Eye (tissue), 1 donor: ENCODE results near the gene BPNT1.
"Not testable (repeated sequence)": the region's sequence is repeated elsewhere in the genome, so short reads cannot be mapped to it uniquely, and the experiment has no call there.

ENCODE experiments used
- DNase-seq: peaks from one replicate; pipeline ENCODE4 v3.0.0-alpha.2; 2015

BPNT1 gene, protein sequence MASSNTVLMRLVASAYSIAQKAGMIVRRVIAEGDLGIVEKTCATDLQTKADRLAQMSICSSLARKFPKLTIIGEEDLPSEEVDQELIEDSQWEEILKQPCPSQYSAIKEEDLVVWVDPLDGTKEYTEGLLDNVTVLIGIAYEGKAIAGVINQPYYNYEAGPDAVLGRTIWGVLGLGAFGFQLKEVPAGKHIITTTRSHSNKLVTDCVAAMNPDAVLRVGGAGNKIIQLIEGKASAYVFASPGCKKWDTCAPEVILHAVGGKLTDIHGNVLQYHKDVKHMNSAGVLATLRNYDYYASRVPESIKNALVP

DNA sequence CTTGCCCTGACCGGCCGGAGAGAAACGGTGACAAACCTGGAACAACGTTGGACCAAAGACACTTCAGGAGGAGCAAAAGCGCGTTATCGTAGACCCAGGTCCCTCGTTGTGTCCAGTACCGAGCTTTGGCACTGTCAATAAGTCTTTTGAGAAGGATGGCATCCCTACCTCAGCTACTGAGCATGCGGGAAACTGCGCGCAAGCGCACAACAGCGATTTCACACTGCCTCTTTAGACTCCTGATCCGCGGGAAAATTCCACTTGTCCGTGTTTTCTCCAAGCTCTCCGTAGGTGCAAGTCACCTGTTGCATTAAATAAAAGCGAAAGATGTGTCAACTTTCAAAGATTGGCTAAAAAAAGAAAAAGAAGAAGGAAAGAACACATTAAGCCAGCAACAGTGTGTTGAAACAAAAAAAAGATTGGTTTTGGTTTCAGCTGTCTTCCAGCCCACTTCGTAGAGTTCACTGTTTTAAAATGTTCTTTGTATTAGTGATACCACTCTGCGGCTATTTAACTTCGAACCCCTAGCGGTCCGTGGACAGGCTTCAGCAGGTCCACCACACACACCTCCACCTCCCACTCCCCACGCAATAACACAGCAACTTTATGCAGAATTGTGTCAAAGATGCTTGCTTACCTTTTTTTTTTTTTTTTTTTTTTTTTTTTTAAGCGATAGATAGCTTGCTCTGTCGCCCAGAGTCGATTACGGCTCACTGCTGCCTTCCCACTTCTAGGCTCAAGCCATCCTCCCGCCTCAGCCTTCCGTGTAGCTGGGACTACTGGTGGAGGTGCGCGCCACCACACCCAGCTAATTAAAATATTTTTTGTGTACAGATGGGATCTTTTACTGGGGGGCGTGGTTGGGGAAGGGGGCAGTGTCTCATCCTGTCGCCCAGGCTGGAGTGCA lies at the start of gene BPNT1:
Gene BPNT1, minus strand, starts transcription at position 139 of the 907 bp plus-strand sequence. CDS start 9,942 bp downstream, outside the sequence.
- DNase-seq: peak; percentile 99

GRCh38 chr1:220137019-220137786 lies 47.6 kb upstream of the BPNT1 start:
- DNase-seq: no peak

DNA sequence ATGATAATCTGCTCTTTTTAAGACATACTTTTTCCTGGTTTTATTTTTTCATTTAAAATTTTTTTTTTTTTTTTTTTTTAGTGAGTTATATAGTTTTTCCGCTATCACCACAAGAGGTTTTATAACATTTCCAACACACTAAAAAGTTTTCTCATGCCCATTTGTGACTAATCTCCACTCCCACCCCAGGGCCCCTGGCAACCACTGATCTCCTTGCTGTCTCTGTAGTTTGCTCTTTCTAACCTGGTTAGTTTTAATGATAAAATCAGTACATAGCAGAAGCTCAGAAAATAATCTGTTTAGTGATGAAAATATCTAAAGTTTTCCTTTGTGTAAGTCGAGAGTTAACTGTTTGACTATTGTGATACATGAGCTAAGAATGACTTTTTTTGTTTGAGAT lies 46.2 kb upstream of the BPNT1 start:
- DNase-seq: no peak

DNA sequence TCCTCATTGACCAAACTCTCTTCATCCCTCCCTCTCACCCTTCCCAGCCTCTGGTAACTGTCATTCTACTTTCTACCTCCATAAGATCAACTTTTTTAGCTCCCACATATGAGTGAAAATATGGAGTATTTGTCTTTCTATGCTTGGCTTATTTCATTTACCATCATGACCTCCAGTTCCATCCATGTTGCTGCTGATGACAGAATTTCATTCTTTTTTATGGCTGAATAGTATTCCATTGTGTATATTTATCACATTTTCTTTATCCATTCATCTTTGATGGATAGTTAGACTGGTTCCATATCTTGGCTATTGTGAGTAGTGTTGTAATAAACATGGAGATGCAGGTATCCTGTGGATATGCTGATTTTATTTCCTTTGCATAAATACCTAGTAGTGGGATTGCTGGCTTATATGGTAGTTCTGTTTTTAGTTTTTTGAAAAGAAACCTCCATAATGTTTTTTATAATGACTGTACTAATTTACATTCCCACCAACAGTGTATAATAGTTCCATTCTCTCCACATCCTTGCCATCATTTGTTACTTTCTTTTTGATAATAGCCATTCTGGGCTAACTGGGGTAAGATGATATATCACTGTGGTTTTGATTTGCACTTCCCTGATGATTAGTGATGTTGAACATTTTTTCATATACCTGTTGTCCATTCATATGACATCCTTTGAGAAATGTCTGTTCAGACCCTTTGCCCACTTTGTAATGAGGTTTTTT lies 40.1 kb upstream of the BPNT1 start:
- no peak for DNase-seq

DNA sequence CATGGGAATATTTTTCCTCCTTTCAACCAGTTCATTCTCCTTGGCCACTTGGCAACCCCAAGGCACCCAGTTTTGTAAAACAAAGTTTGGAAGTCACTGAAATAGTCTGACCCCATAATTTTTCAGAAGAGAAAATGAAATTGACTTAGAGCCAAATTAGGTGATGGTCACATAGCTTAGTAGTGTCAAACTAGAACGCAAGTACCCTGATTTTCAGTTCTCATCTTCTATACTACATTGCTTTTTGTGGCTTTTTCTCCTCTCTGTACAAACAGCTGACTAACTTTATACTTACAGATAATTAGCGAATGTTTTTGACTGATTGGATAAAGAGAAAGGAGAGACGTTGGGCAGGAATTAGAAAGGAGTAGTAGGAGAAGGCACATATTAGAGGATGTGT lies 37.5 kb upstream of the BPNT1 start:
- no peak for DNase-seq

DNA sequence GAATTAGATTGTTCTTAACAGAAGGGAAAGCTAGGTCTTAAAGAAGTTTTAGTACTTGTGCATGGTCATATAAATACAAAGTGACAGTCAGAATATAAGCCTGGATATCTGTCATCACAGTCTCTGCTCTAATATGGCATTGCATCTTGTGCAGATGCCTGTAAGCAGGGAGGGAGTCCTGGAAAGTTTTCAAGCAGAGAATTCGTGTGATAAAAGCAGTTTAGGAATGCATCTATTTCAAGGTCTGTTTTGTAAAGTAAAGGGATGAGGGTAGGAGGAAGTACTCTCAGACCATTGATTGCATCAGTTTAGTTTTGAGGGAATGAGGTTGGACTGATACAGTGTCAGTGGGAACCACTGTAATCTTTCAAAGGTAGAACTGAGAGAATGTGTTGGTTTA lies 35.0 kb upstream of the BPNT1 start:
- no peak for DNase-seq

DNA sequence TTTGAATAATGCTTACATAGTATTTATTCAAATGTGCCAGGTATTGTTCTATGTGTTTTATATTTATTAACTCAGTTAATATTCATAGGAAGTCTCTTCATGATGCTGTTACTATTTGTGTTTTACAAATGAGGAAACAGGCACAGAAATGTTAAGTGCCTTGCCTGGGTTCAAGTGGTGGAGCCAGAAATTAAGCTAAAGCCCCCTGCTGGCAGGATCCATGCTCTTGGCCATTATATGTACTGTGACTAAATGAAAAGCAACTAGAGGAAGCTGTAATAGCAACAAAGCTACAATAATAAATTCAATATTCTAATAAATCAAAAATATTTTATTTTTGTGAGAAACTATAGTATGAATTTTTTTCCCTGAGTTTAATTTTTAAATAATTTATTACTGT lies 34.3 kb upstream of the BPNT1 start:
- DNase-seq: peak; percentile 14

DNA sequence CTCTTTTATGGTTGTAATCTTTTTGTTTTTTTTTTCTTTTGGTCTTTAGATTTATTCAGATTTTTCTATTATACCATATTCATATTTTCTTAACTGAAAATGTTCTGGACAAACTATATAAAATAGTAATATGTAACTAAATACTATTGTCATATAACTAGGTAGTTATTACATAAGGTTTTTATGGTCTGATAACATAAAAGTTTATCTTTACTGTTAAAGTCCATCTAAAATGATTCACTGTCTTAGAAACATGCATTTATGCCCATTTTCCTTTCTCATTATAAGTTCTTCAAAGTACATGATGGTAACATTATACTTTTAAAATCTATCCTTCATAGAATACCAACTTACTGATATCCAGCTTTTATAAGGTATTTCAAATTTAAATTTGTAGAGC lies 33.5 kb upstream of the BPNT1 start:
- DNase-seq: no peak

- DNase-seq: no peak
These were observed 32.4 kb upstream of the BPNT1 start for GRCh38 chr1:220121791-220122530.

DNA sequence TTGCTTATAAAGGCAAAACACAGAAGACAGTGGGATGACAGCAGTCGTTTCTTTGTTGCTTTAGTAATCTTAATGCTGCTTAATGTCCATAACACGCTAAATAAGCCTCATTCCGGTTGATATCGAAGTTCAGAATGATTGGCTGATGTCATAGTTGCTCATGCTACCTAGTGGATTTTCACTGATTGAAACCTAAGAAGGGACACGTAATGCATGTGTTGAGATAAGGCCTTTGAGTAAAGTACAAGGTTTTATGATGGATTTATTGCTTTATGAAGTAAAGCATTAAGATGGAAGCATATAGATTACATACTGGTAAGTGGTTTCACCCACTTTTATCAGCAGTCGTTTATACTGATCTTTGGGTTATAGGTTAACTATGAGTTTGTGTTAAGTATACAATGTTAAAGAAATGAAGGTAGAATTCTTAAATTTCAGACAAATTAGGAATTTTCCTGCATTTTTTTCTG lies 29.5 kb upstream of the BPNT1 start:
- no peak for DNase-seq

- DNase-seq: peak; percentile 24
These were observed 23.6 kb upstream of the BPNT1 start for GRCh38 chr1:220113136-220113695.

DNA sequence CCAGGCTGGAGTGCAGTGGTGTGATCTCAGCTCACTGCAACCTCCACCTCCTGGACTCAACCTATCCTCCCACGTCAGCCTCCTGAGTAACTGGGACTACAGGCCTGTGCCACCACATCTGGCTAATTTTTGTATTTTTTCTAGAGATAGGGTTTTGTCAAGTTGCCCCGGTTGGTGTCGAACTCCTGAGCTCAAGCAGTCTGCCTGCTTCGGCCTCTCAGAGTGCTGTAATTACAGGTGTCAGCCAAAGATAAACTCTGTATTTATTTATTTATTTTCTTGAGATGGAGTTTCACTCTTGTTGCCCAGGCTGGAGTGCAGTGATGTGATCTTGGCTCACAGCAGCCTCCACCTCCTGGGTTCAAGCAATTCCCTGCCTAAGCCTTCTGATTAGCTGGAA lies 23.0 kb upstream of the BPNT1 start:
- DNase-seq: not testable (repeated sequence)

DNA sequence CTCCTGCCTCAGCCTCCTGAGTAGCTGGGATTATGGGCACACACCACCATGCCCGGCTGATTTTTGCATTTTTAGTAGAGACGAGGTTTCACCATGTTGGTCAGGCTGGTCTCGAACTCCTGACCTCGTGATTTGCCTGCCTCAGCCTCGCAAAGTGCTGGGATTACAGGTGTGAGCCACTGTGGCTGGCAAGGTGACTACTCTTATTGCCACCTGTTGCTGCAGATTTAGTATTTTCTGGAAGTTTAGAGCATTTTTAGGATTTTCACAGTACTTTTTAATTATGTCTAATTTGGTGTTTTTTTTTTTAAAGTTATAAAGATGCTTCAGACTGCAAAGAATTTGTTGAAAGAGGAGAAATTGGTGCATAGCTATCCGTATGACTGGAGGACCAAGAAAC lies 20.9 kb upstream of the BPNT1 start:
- DNase-seq: not testable (repeated sequence)

DNA sequence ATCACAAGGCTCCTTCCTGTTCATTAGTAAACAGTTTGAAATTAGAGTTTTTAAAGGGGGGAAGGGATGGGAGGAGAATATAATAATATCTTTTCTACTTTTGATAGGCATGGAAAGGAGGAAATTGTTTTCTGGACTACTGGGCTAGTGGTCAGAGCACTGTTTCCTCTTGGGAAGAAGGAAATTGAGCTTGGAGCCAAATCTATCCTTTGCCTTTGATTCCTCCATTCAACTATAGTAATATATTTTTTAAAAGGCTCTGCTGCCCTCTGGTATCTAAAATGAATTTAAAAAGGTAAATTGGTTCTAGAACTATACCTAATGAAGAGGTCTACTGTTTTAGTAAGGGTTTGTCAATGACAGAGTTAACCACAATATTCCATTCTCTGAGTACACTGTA lies 10.2 kb upstream of the BPNT1 start:
- no peak for DNase-seq

DNA sequence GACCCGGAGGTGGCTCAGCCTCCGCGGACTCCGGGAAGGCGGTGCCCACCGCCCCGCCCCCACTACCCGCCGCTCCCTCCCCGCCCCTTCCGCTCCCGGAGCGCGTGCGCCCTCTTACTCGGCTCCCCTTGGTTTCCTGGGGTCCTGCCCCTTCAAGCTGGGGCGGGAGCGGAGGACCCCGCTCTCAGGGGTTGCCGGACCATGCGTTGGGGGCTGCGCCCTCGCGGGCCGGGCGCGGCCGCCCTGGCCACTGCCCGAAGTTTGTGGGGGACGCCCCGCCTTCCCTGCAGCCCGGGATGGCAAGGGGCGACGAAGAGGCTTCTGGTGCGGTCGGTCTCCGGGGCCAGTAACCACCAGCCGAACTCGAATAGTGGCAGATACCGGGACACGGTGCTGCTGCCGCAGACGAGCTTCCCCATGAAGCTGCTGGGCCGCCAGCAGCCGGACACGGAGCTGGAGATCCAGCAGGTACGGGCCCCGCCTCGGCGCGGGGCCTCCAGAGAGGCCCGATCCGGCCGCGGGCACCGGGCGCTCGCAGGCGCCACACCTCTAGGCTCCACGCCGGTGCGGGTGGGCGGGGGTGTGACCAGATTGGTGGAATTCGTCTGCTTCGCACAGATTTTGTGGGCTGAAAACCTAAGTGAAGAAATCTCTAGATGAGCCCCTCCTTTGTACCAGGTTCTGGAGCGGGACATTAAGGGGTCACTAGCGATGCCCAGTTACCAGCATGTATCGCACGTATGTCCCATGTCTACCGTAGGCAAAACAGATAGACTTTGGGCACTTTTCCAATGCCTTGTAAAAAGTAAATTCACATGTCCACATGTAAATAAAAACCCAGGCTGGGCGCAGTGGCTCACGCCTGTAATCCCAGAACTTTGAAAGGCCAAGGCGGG lies 4.7 kb upstream of the BPNT1 start, which contains the start of gene IARS2:
Gene IARS2, plus strand, starts transcription at position 117 of the 896 bp plus-strand sequence. Its CDS starts 85 bp downstream, at position 202.
- peak; percentile 93 for DNase-seq

GRCh38 chr1:220093361-220094015 lies 3.9 kb upstream of the BPNT1 start:
- DNase-seq: no peak

GRCh38 chr1:220092694-220093093 lies 3.1 kb upstream of the BPNT1 start:
- DNase-seq: no peak

DNA sequence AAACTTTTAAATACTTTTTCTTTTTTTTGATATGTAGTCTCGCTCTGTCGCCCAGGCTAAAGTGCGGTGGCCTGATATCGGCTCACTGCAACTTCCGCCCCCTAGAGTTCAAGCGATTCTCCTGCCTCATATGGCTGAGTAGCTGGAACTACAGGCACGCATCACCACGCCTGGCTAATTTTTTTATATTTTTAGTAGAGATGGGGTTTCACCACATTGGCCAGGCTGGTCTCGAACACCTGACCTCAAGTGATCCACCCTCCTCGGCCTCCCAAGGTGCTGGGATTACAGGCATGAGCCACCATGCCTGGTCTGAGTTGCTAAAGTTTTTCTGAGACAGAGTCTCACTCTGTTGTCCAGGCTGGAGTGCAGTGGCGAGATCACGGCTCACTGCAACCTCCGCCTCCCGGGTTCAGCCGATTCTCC lies 3.3 kb downstream of the BPNT1 start:
- DNase-seq: not testable (repeated sequence)

DNA sequence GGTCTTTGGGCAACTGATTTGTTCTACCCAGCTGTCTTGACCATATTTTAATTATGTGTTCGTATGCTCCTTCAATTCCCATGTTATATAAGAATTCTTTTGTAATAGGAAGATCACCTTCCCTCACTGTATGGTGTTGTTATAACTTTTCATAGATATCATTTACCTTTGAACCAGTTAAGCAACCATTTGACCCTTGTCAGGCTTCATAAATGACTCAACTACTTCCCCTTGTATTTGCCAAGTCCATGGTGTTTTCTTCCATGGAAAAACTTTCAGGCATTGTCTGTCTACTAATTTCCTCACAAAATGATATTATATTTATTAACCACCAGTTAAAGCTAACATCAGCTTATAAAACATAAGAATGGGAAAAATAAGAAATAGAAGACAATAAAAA lies 5.1 kb downstream of the BPNT1 start:
- DNase-seq: no peak

DNA sequence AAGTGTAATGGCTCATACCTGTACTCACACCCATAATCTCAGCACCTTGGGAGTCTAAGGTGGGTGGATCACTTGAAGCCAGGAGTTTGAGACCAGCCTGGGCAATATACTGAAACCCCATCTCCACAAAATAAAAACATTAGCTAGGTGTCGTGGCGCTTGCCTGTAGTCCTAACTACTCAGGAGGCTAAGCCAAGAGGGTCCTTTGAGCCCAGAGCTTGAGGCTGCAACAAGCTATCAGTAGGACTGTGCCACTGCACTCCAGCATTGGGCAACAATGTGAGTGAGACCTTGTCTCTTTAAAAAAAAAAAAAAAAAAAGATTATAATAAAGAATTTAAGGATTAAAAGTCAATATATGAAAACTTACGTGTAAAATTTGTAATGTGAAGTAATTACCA lies 11.7 kb downstream of the BPNT1 start:
- no peak for DNase-seq
